Spleen (tissue), 7 donors: ENCODE results near the gene BTBD10.

Experiments
- CTCF ChIP-seq, 11 experiments: fragments of 200-600 bp in 7 of 11; fragments of 450-650 bp in 4 of 11; sonication (generic) in 4 of 11; IDR thresholded peaks in 8 of 11; conservative IDR thresholded peaks in 3 of 11; 1 replicate in 7 of 11; 2 replicates in 4 of 11; pipeline versions ENCODE4 v1.4.0 to v1.8.0; 2016 to 2021; ENCODE audit warnings: antibody characterized with exemption in 11 of 11, inconsistent platforms in 4 of 11, mild to moderate bottlenecking in 1 of 11
- POLR2A ChIP-seq, 3 donors: fragments of 450-650 bp; IDR thresholded peaks; one replicate each; pipeline ENCODE4 v1.5.1; 2017; ENCODE audit warnings: antibody characterized with exemption in 3 of 3, mild to moderate bottlenecking in 1 of 3
- POLR2AphosphoS5 ChIP-seq, 3 donors: sonication (generic); formaldehyde crosslinking; IDR thresholded peaks; one replicate each; pipeline ENCODE4 v1.5.1; 2017; ENCODE audit warnings: antibody characterized with exemption in 3 of 3
- donor health status: DM: no; HTN: no; CAD: no; lungs with moderate emphysema.
- donor health status: DM: no; HTN: no; CAD: no.
- donor health status: DM: no; HTN: no; CAD: no.

GRCh38 chr11:13349046-13349445 lies 114.0 kb downstream of the BTBD10 start:
- no peak for TF ChIP-seq CTCF (IDR thresholded peaks at IDR 0.05 in 8 of 11, conservative IDR thresholded peaks at IDR 0.05 in 3 of 11)
- TF ChIP-seq POLR2AphosphoS5 (IDR thresholded peaks at IDR 0.05), result no peak
- TF ChIP-seq POLR2A (IDR thresholded peaks at IDR 0.05), result no peak
